ENCODE data around the gene SAMSN1.

SAMSN1 gene

GRCh38 chr21:14474995-14475394, 71.1 kb downstream of the SAMSN1 start:
- H3K9me3 ChIP-seq (ENCODE audit: control insufficient read depth, low read length): no peaks in the 10 kb centered on the region
- no peak overlapping the region for H3K9ac ChIP-seq
- H3K27ac ChIP-seq: no peak overlapping the region
- no peak overlapping the region for H3K4me3 ChIP-seq (ENCODE audit: low read depth, low read length)
- H3K79me2 ChIP-seq: no peaks in the 10 kb centered on the region
- no peak overlapping the region for H3K4me2 ChIP-seq (ENCODE audit: low read length)
- no peak for TF ChIP-seq CTCF (IDR thresholded peaks at IDR 0.05)
- H3K4me1 ChIP-seq: no peaks in the 10 kb centered on the region
- no peaks in the 10 kb centered on the region for H3K36me3 ChIP-seq (ENCODE audit: control insufficient read depth, insufficient read depth, low read length)
- H2AFZ ChIP-seq: no peak overlapping the region
- no peaks in the 10 kb centered on the region for H3K27me3 ChIP-seq (ENCODE audit: control insufficient read depth, insufficient read depth, low read length)

GRCh38 chr21:14469641-14470040, 76.5 kb downstream of the SAMSN1 start:
- Histone ChIP-seq H3K9me3 (ENCODE audit: control insufficient read depth, low read length) (no peaks in the 10 kb centered on the region), H2AFZ (no peak overlapping the region), H3K4me2 (ENCODE audit: low read length) (no peak overlapping the region), H3K4me3 (ENCODE audit: low read depth, low read length) (no peak overlapping the region), H3K4me1 (no peaks in the 10 kb centered on the region), H3K79me2 (no peaks in the 10 kb centered on the region), H3K36me3 (ENCODE audit: control insufficient read depth, insufficient read depth, low read length) (no peaks in the 10 kb centered on the region), H3K9ac (no peak overlapping the region), H3K27ac (no peak overlapping the region), H3K27me3 (ENCODE audit: control insufficient read depth, insufficient read depth, low read length) (no peaks in the 10 kb centered on the region)
- TF ChIP-seq CTCF (IDR thresholded peaks at IDR 0.05): no peak

GRCh38 chr21:14466715-14467114, 79.4 kb downstream of the SAMSN1 start:
- H3K4me2 ChIP-seq (ENCODE audit: low read length): no peak overlapping the region
- H3K4me1 ChIP-seq: no peaks in the 10 kb centered on the region
- no peaks in the 10 kb centered on the region for H3K27me3 ChIP-seq (ENCODE audit: control insufficient read depth, insufficient read depth, low read length)
- H2AFZ ChIP-seq: no peak overlapping the region
- no peak overlapping the region for H3K9ac ChIP-seq
- no peaks in the 10 kb centered on the region for H3K9me3 ChIP-seq (ENCODE audit: control insufficient read depth, low read length)
- H3K4me3 ChIP-seq (ENCODE audit: low read depth, low read length): no peak overlapping the region
- H3K36me3 ChIP-seq (ENCODE audit: control insufficient read depth, insufficient read depth, low read length): no peaks in the 10 kb centered on the region
- H3K27ac ChIP-seq: no peak overlapping the region
- H3K79me2 ChIP-seq: no peaks in the 10 kb centered on the region
- no peak for TF ChIP-seq CTCF (IDR thresholded peaks at IDR 0.05)

GRCh38 chr21:14457762-14458161, 88.4 kb downstream of the SAMSN1 start:
- Histone ChIP-seq H3K79me2 (no peaks in the 10 kb centered on the region), H3K9me3 (ENCODE audit: control insufficient read depth, low read length) (no peaks in the 10 kb centered on the region), H3K36me3 (ENCODE audit: control insufficient read depth, insufficient read depth, low read length) (no peaks in the 10 kb centered on the region), H3K27me3 (ENCODE audit: control insufficient read depth, insufficient read depth, low read length) (no peaks in the 10 kb centered on the region), H3K4me3 (ENCODE audit: low read depth, low read length) (no peak overlapping the region), H3K27ac (no peak overlapping the region), H3K4me2 (ENCODE audit: low read length) (no peak overlapping the region), H2AFZ (no peak overlapping the region), H3K9ac (no peak overlapping the region), H3K4me1 (no peaks in the 10 kb centered on the region)
- no peak for TF ChIP-seq CTCF (IDR thresholded peaks at IDR 0.05)

GRCh38 chr21:14456911-14457310, 89.2 kb downstream of the SAMSN1 start:
- no peak overlapping the region for H3K27ac ChIP-seq
- no peak for TF ChIP-seq CTCF (IDR thresholded peaks at IDR 0.05)

More at GRCh38 chr21:14456911-14457310, 89.2 kb downstream of the SAMSN1 start:
- no peaks in the 10 kb centered on the region for H3K36me3 ChIP-seq (ENCODE audit: control insufficient read depth, insufficient read depth, low read length)
- H3K27me3 ChIP-seq (ENCODE audit: control insufficient read depth, insufficient read depth, low read length): no peaks in the 10 kb centered on the region
- no peaks in the 10 kb centered on the region for H3K4me1 ChIP-seq
- H3K9me3 ChIP-seq (ENCODE audit: control insufficient read depth, low read length): no peaks in the 10 kb centered on the region
- no peak overlapping the region for H3K9ac ChIP-seq
- no peaks in the 10 kb centered on the region for H3K79me2 ChIP-seq
- H2AFZ ChIP-seq: no peak overlapping the region
- no peak overlapping the region for H3K4me2 ChIP-seq (ENCODE audit: low read length)
- no peak overlapping the region for H3K4me3 ChIP-seq (ENCODE audit: low read depth, low read length)

Measured in parathyroid adenoma (tissue), 2 donors.